GM23338 (cell line): ENCODE measurements around the gene SLX9. TPM values are rescaled to one million over a fixed set of nuclear protein-coding genes. Genes with fewer than 3 reads are reported as not detected.

Experiments
- ATAC-seq: fragments of 200-7000 bp; cut with Tn5 transposase; 3 replicates; pipeline ENCODE4 v1.9.1; 2020
- DNase-seq: peaks from one replicate; pipeline ENCODE4 v3.0.0-alpha.2; 2015; ENCODE audit warnings: low spot score
- H2AFZ ChIP-seq: fragments of 200-600 bp; sonication (generic); 2 replicates; pipeline ENCODE4 v1.8.0; 2016; ENCODE audit warnings: antibody characterized with exemption, mild to moderate bottlenecking, moderate library complexity
- H3F3A ChIP-seq: fragments of 200-600 bp; sonication (generic); replicated peaks from 2 replicates; pipeline ENCODE4 v1.8.0; 2017; ENCODE audit warnings: antibody characterized with exemption, mixed run types, low read depth
- H3K27ac ChIP-seq: fragments of 200-600 bp; sonication (generic); 2 replicates; pipeline ENCODE4 v1.6.1; 2016; ENCODE audit warnings: low read depth
- H3K27me3 ChIP-seq: fragments of 200-600 bp; sonication (generic); 2 replicates; pipeline ENCODE4 v1.8.0; 2016; ENCODE audit warnings: mild to moderate bottlenecking, mixed run types, moderate library complexity; ENCODE audit not compliant: insufficient read depth
- H3K36me3 ChIP-seq: fragments of 200-600 bp; sonication (generic); 2 replicates; pipeline ENCODE4 v1.8.0; 2016; ENCODE audit warnings: mild to moderate bottlenecking; ENCODE audit not compliant: insufficient read depth
- H3K4me1 ChIP-seq: fragments of 200-600 bp; sonication (generic); 2 replicates; pipeline ENCODE4 v1.8.0; 2016; ENCODE audit warnings: mild to moderate bottlenecking, moderate library complexity; ENCODE audit not compliant: insufficient read depth
- H3K4me2 ChIP-seq: fragments of 200-600 bp; sonication (generic); 2 replicates; pipeline ENCODE4 v1.7.1; 2017; ENCODE audit warnings: mixed run types
- H3K4me3 ChIP-seq: fragments of 200-600 bp; sonication (generic); 2 replicates; pipeline ENCODE4 v1.6.1; 2016; ENCODE audit warnings: mixed run types
- H3K79me2 ChIP-seq: fragments of 200-600 bp; sonication (generic); replicated peaks from 2 replicates; pipeline ENCODE4 v1.8.0; 2017; ENCODE audit warnings: mild to moderate bottlenecking; ENCODE audit not compliant: insufficient read depth
- H3K9me2 ChIP-seq: fragments of 200-600 bp; sonication (generic); 2 replicates; pipeline ENCODE4 v1.8.0; 2017; ENCODE audit not compliant: insufficient read depth
- H4K20me1 ChIP-seq: fragments of 200-600 bp; sonication (generic); replicated peaks from 2 replicates; pipeline ENCODE4 v1.8.0; 2017; ENCODE audit warnings: mild to moderate bottlenecking; ENCODE audit not compliant: insufficient read depth
- H3K27ac Mint-ChIP-seq: 2 replicates; pipeline ENCODE4 v1.8.0; 2020; ENCODE audit warnings: inconsistent platforms, mild to moderate bottlenecking, moderate library complexity, mixed read lengths
- H3K27me3 Mint-ChIP-seq: 3 replicates; pipeline ENCODE4 v1.8.0; 2022; ENCODE audit warnings: low read depth, mild to moderate bottlenecking, moderate library complexity, mixed read lengths, inconsistent platforms; ENCODE audit not compliant: insufficient read depth, poor library complexity
- H3K36me3 Mint-ChIP-seq: 3 replicates; pipeline ENCODE4 v1.8.0; 2021; ENCODE audit warnings: low read depth, mild to moderate bottlenecking, inconsistent platforms, moderate library complexity, mixed read lengths
- H3K4me1 Mint-ChIP-seq: 3 replicates; pipeline ENCODE4 v1.8.0; 2020; ENCODE audit warnings: mild to moderate bottlenecking, inconsistent platforms, mixed read lengths
- H3K4me3 Mint-ChIP-seq: 3 replicates; pipeline ENCODE4 v1.8.0; 2021; ENCODE audit warnings: moderate library complexity, mild to moderate bottlenecking, inconsistent platforms, mixed read lengths
- H3K9me3 Mint-ChIP-seq: 3 replicates; pipeline ENCODE4 v1.8.0; 2020; ENCODE audit warnings: moderate library complexity, mild to moderate bottlenecking, inconsistent platforms, mixed read lengths
- CREB1 ChIP-seq: fragments of 250-450 bp; sonication (Bioruptor Pico); IDR thresholded peaks from 2 replicates; pipeline ENCODE4 v1.5.0; 2020; ENCODE audit warnings: low read depth, mild to moderate bottlenecking, moderate library complexity
- CTCF ChIP-seq, 2 experiments: fragments of 200-600 bp in 1 of 2; sonication (generic) in 1 of 2; conservative IDR thresholded peaks; 2 replicates each; pipeline versions ENCODE4 v1.5.1 to v1.6.1; 2016 to 2017; ENCODE audit warnings: antibody characterized with exemption in 2 of 2, low read depth in 2 of 2, mild to moderate bottlenecking in 2 of 2, moderate library complexity in 1 of 2
- ETS1 ChIP-seq: IDR thresholded peaks from 2 replicates; pipeline ENCODE4 v1.6.1; 2016; ENCODE audit warnings: antibody characterized with exemption
- EZH2 ChIP-seq: fragments of 200-600 bp; sonication (generic); IDR thresholded peaks from one replicate; pipeline ENCODE4 v1.8.0; 2017; ENCODE audit warnings: antibody characterized with exemption, mild to moderate bottlenecking, low read depth; ENCODE audit not compliant: unreplicated experiment
- EZH2phosphoT487 ChIP-seq: fragments of 200-600 bp; sonication (generic); IDR thresholded peaks from one replicate; pipeline ENCODE4 v1.8.1; 2018; ENCODE audit warnings: antibody characterized with exemption; ENCODE audit not compliant: unreplicated experiment
- JUNB ChIP-seq: IDR thresholded peaks from one replicate; pipeline ENCODE4 v1.6.1; 2016; ENCODE audit warnings: antibody characterized with exemption; ENCODE audit not compliant: unreplicated experiment
- NANOG ChIP-seq: IDR thresholded peaks from 2 replicates; pipeline ENCODE4 v1.6.1; 2016; ENCODE audit warnings: antibody characterized with exemption, borderline replicate concordance
- POLR2AphosphoS5 ChIP-seq: IDR thresholded peaks from 2 replicates; pipeline ENCODE4 v1.6.1; 2016; ENCODE audit warnings: antibody characterized with exemption, low read depth
- REST ChIP-seq: IDR thresholded peaks from one replicate; pipeline ENCODE4 v1.6.1; 2018; ENCODE audit warnings: antibody characterized with exemption; ENCODE audit not compliant: unreplicated experiment
- STAT1 ChIP-seq: IDR thresholded peaks from one replicate; pipeline ENCODE4 v1.6.1; 2016; ENCODE audit warnings: antibody characterized with exemption; ENCODE audit not compliant: unreplicated experiment
- ZNF114 ChIP-seq: fragments of 250-450 bp; sonication (Bioruptor Pico); IDR thresholded peaks from 2 replicates; pipeline ENCODE4 v1.5.0; 2020; ENCODE audit warnings: mild to moderate bottlenecking, moderate library complexity
- ZNF331 ChIP-seq: fragments of 250-450 bp; sonication (Bioruptor Pico); IDR thresholded peaks from 2 replicates; pipeline ENCODE4 v1.5.0; 2020; ENCODE audit warnings: low read depth, mild to moderate bottlenecking, moderate library complexity
- ZNF462 ChIP-seq: fragments of 250-450 bp; sonication (Bioruptor Pico); IDR thresholded peaks from 2 replicates; pipeline ENCODE4 v1.5.0; 2020; ENCODE audit warnings: mild to moderate bottlenecking, moderate library complexity
- polyA plus RNA-seq: library from polyadenylated mRNA; unstranded; fragments of >200 nt; fragmentation: Nextera tagmentation; extraction: Ambion mirVana; gene quantifications from 2 replicates; pipeline ENCODE4 v1.2.1, GENCODE V29; 2016
- total RNA-seq: library from RNA; depleted of rRNA; stranded (reverse); fragments of >200 nt; shearing (Covaris generic); gene quantifications from 2 replicates; pipeline ENCODE4 v1.2.3, GENCODE V29; 2014

SLX9 gene
- total and polyA plus RNA-seq, 2 experiments from 2014 or later, result 41.5 to 46.9 TPM

- H3K4me3 Mint-ChIP-seq, result no peak overlapping the region
- DNase-seq, result no peak
- peaks cover 5% of the 10 kb centered on the region for H3K4me1 Mint-ChIP-seq
- H3K4me1 ChIP-seq, result no peaks in the 10 kb centered on the region
- no peaks in the 10 kb centered on the region for H3F3A ChIP-seq
- no peak overlapping the region for H2AFZ ChIP-seq
- no peaks in the 10 kb centered on the region for H3K27me3 ChIP-seq
- no peaks in the 10 kb centered on the region for H4K20me1 ChIP-seq
- no peak for ATAC-seq
- peaks cover 6% of the 10 kb centered on the region for H3K27me3 Mint-ChIP-seq
- no peaks in the 10 kb centered on the region for H3K36me3 ChIP-seq
- H3K4me3 ChIP-seq, result no peak overlapping the region
- TF ChIP-seq JUNB (no peak), NANOG (no peak), STAT1 (no peak), POLR2AphosphoS5 (no peak), ZNF331 (CRISPR knock-in tag) (no peak), REST (no peak), ZNF462 (CRISPR knock-in tag) (no peak), EZH2phosphoT487 (no peak), EZH2 (no peak), CTCF (conservative IDR thresholded peaks at IDR 0.05; ENCODE audit: low read depth in 2 of 2) (no peak), ETS1 (no peak), ZNF114 (no peak), CREB1 (no peak)
- H3K27ac Mint-ChIP-seq, result no peak overlapping the region
- H3K79me2 ChIP-seq, result no peaks in the 10 kb centered on the region
- H3K36me3 Mint-ChIP-seq, result no peaks in the 10 kb centered on the region
- no peaks in the 10 kb centered on the region for H3K9me3 Mint-ChIP-seq
- H3K4me2 ChIP-seq, result no peak overlapping the region
- no peak overlapping the region for H3K27ac ChIP-seq
- no peaks in the 10 kb centered on the region for H3K9me2 ChIP-seq
These were observed 64.8 kb downstream of the SLX9 start for GRCh38 chr21:45004481-45005247.
